ENCODE results near the gene EFR3B. TPM values are rescaled to one million over a fixed set of nuclear protein-coding genes. Genes with fewer than 3 reads are reported as not detected.

The EFR3B gene
- total RNA-seq, 1 experiment from 2014 or later = 8.9 TPM

GRCh38 chr2:25116956-25117355 lies 75.1 kb downstream of the EFR3B start (continued):
- no peak for TF ChIP-seq ATF2 (CRISPR knock-in tag; IDR thresholded peaks at IDR 0.05; ENCODE audit: borderline replicate concordance, low read depth)
- no peak for TF ChIP-seq ZNF671 (CRISPR knock-in tag; IDR thresholded peaks at IDR 0.05)
- no peak for TF ChIP-seq RORB (CRISPR knock-in tag; IDR thresholded peaks at IDR 0.05)
- no peak for TF ChIP-seq IRF2 (CRISPR knock-in tag; IDR thresholded peaks at IDR 0.05; ENCODE audit: borderline replicate concordance, low read depth)
- TF ChIP-seq ETV6 (CRISPR knock-in tag; IDR thresholded peaks at IDR 0.05) = no peak
- TF ChIP-seq SP1 (CRISPR knock-in tag; conservative IDR thresholded peaks at IDR 0.05) = no peak

GRCh38 chr2:25119263-25119662 lies 77.4 kb downstream of the EFR3B start:
- Mint-ChIP-seq H3K27me3 (ENCODE audit: low read depth) (no peaks in the 10 kb centered on the region), H3K4me3 (no peak overlapping the region), H3K27ac (no peak overlapping the region), H3K4me1 (peaks cover 7% of the 10 kb centered on the region; the same call in 1 of the 2 replicates), H3K36me3 (peaks cover 2% of the 10 kb centered on the region; the same call in 1 of the 2 replicates), H3K9me3 (no peaks in the 10 kb centered on the region)
- ChIA-PET POLR2A (no interaction called here), CTCF (interaction anchor here (0.6 to 0.7 kb wide), 2 partner anchors 10 to 12 kb away, joined by 5 to 10 read pairs; no protein-coding TSS in a partner anchor)
- DNase-seq (ENCODE audit: low spot score) = no peak
- ATAC-seq = no peak
- TF ChIP-seq ARID4B (CRISPR knock-in tag; IDR thresholded peaks at IDR 0.05; ENCODE audit: borderline replicate concordance) = no peak
- no peak for TF ChIP-seq CTCF (IDR thresholded peaks at IDR 0.05)
- no peak for TF ChIP-seq AFF4 (CRISPR knock-in tag; IDR thresholded peaks at IDR 0.05; ENCODE audit: borderline replicate concordance)
- no peak for TF ChIP-seq ZNF416 (CRISPR knock-in tag; IDR thresholded peaks at IDR 0.05)
- no peak for TF ChIP-seq ESRRA (CRISPR knock-in tag; IDR thresholded peaks at IDR 0.05; ENCODE audit: borderline replicate concordance)
- no peak for TF ChIP-seq ZNF263 (CRISPR knock-in tag; IDR thresholded peaks at IDR 0.05; ENCODE audit: low read depth)
- TF ChIP-seq PREB (CRISPR knock-in tag; IDR thresholded peaks at IDR 0.05; ENCODE audit: borderline replicate concordance) = no peak
- no peak for TF ChIP-seq FOXP1 (CRISPR knock-in tag; IDR thresholded peaks at IDR 0.05; ENCODE audit: borderline replicate concordance)
- TF ChIP-seq ZNF425 (CRISPR knock-in tag; conservative IDR thresholded peaks at IDR 0.05) = no peak
- no peak for TF ChIP-seq CBFB (CRISPR knock-in tag; IDR thresholded peaks at IDR 0.05; ENCODE audit: low read depth)
- no peak for TF ChIP-seq IRF2 (CRISPR knock-in tag; IDR thresholded peaks at IDR 0.05; ENCODE audit: borderline replicate concordance, low read depth)
- no peak for TF ChIP-seq MXD4 (CRISPR knock-in tag; IDR thresholded peaks at IDR 0.05; ENCODE audit: borderline replicate concordance)
- TF ChIP-seq ZNF138 (CRISPR knock-in tag; conservative IDR thresholded peaks at IDR 0.05) = no peak
- no peak for TF ChIP-seq NFYB (CRISPR knock-in tag; conservative IDR thresholded peaks at IDR 0.05; ENCODE audit: low read depth)

Data from WTC11 (cell line).